Hindlimb muscle (tissue), 1 donor: ENCODE data around the gene ANKRD53. TPM values are rescaled to one million over a fixed set of nuclear protein-coding genes. Genes with fewer than 3 reads are reported as not detected.

Experiments used
- DNase-seq: peaks from one replicate; pipeline ENCODE4 v3.0.0-alpha.2; 2013
- polyA plus RNA-seq: library from polyadenylated mRNA; unstranded; fragments of 120-200 nt; gene quantifications from one replicate; pipeline ENCODE4 v1.2.1, GENCODE V29; 2013; ENCODE audit not compliant: insufficient read length

Gene ANKRD53
- polyA plus RNA-seq, 1 donor, result 1.5 TPM

DNA sequence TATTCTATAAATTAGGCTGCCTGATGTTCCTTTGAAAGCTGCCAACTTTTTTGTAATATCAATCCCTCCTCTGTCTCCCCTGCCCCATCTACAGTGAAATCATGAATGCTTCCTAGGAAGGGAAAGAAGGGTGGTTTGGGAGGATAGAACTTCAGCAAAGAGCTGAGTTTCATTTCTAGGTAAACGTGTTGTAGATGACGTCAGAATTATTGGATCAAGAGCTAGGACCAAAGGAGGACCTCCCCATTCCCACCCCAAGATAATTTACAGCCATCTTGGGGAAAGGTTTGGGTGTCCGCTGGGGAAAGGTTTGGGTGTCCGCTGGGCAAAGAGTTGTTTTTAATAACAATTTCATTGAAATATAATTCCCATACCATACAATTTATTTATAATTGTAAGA is 11.2 kb upstream of the ANKRD53 start:
- DNase-seq, result no peak

DNA sequence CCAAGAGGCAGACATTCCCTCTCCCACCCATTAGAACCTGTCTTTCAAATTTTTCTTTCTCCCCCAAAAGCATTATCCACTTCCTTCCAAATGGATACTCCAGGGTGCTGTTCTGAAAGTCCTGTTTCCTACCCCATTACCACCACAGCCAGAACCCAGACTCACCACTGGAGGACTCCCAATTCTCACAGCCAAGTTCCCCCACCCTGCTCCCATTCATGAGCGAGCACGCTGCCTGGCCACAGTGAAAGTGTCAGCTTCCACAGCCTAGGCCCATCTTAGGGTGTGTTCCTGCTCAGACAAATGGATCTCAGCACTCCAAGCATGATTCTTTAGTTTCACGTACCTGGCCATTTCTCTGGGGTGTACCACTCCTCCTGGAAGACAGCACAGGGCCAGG is 3.8 kb upstream of the ANKRD53 start:
- no peak for DNase-seq

DNA sequence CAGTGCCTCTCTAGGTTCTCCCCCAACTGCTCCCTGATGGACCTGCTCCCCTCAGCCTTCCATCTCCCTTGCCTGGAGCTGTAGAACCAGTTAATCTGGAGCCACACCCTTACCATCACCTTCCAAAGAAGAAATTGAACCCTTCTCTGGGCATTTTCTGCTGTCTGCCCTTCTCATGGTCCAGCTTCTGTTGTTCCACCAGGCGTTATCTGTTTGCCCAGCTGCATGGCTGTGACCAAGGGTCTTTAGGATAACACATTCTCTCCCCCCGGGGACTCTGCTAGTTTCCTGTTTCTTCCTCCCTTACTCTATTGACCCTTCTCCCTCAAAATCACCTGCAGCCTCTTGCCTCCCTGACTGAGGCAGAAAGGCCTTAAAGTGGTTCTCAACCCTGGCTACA is 3.2 kb upstream of the ANKRD53 start:
- no peak for DNase-seq

DNA sequence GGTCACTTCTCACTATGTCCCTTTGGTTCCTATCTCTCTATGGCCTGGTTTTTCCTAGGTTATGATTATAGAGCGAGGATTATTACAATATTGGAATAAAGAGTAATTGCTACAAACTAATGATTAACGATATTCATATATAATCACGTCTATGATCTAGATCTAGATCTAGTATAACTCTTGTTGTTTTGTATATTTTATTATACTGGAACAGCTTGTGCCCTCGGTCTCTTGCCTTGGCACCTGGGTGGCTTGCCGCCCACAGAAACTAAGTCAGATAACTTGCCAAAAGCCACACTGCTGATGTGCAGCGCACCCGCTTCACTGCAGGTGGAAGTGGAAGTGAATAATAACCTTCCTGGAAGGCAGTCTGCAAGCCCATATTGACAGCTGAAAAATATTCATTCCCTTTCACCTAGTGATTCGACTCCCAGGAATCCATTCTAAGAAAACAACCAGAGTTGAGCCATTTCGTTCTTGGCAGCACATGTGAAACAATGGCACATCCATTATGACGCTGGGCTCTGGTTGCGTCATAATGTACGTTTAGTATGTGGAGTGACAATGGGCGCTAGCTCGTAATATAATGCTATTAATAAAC is 725 bp upstream of the ANKRD53 start:
- no peak for DNase-seq

DNA sequence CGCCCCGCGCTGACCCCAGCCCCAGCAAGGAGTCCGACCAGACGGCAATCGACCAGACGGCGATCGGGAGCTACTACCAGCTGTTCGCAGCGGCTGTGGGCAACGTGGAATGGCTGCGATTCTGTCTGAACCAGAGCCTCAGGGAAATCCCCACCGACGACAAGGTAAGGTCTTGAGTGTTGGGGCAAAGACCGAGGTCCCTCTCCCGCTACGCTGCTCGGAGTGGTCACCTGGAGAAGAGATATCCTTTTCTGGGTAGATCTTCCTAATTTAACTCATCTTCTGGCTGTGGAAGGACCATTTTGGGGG is 704 bp downstream of the ANKRD53 start:
- no peak for DNase-seq

DNA sequence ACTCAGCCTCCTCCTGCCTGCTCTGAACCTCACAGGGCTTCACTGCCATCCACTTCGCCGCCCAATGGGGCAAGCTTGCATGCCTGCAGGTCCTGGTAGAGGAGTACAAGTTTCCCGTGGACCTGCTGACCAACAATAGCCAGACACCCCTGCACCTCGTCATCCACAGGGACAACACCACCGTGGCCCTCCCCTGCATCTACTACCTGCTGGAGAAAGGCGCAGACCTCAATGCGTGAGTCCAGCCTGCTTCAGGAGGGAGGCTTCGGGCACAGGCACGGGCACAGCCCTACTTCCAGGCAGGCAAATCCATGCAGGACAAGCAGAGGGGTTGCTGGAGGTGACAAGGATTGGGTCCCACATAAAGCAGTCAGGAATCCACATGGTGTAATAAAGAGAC is 1.2 kb downstream of the ANKRD53 start:
- DNase-seq, result no peak

DNA sequence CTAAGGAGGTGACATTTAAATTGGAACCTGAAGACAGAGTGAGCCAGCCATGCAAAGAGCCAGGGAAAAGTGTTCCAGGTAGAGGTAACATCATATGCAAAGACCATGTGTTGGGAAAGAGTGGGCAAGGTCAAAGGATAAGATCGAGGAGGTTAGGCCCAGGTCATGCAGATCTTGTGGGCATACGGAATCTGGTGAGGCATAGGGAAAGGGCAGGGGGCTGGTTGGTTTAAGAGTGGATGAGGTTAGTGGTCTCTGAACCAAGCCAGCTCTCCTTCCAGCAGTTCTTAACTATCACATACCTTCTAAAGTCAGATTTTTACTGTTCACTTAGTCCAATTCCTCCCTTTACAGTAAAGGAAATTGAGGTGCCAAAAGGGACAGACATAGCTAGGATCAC is 3.0 kb downstream of the ANKRD53 start:
- DNase-seq, result no peak

DNA sequence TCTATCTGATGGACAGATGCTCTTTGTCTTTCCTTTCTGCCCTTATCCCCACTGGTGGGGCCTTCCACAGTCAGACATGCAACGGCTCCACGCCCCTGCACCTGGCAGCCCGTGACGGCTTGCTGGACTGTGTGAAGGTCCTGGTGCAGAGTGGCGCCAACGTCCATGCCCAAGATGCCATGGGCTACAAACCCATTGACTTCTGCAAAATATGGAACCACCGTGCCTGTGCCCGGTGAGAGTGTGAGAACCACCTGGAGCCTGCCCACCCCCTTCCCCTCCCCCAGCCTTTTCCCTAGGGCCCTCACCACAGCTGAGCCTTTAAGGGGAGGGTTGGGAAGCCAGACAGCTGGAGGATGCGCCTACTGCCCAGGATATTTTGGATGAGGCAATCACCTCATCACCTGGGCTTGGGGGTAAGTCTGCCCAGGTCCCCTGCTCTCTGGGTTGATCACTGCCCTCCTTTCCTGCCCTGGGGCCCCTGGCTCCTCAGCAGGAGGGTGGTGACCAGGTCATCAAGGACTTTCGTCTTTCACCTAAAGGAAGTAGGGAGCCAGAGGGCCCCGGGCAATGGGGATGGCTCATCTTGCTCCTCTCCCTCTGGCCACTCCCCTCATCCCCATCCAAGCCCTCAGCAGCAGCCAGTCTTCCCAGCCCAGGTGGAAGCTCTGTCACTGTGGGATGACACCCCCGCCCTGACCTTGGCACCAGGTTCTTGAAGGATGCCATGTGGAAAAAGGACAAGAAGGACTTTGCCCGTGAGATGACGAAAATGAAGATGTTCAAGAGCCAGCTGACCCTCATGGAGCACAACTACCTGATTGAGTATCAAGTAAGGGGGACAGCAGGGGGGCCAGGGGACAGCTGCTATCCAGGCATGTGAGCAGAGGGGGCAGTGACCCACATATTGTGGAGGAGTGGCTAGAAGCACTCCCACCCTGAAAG is 3.7 kb downstream of the ANKRD53 start:
- no peak for DNase-seq

DNA sequence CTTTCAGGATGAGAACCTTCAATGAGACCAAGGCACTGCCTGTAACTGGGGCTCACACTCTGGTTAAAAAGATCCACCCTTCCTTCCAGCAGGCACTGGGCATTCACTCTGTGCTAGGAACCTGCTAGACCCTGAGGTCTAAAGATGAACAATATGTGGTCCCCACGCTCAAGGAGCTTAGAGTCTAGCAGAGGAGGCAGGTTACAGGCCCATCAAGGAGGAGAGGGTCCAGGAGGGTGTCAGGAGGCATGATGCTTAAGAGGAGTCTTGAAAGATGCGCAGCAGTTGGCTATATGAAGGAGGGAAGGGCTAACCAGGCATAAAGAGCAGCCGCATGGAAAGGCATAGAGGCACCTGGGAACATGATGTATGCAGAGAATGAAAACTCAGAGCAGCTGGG is 4.5 kb downstream of the ANKRD53 start:
- DNase-seq, result no peak

DNA sequence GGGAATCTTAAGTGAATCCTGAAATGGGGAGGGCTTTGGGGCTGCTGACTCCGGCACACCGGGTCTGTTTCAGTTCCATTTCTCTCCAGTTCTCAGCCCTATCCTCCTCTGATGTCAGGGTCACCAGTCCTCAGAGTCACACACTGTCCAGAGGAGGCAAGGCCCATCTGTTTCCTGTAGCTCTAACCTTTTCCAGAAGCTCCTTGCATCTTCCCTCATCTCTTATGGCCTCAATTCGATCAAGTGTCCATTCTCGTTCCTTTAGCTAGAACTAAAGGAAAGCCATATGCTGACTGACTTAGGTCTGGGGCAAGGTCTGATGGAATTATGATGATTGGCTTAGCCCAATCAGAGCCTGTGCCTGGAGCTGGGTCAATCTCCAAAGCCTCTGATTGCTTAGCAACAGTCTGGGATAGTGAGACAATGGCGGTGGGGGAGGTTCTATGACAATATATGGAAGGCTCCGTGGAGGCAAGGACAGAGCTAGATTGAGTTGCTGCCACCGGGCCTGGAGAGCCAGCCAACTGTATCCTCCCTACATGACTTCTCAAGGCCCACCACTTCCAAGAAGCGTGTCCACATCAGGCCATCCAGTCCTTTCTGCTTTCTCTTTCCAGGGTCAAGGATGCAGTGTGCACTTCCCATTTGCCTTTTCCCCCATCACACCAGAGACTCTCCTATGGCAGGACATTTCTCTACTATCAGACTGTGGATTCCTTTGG is 5.2 kb downstream of the ANKRD53 start:
- no peak for DNase-seq

DNA sequence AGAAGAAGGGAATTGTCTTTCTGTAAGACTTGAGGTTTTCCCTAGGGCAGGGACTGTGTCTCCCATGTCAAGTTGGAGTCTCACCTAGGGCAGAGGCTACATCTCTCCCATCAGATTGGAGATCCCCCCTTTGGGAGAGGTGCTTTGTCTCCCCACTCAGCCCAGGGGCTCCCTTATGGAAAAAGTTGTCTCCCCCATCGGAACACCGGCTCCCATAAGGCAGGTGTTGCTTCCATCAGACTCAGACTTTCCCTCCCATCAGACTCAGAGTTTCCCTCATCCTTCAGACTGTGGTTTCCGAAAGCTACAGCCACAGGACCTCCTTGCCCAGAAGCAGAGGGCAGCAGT is 5.8 kb downstream of the ANKRD53 start:
- no peak for DNase-seq

DNA sequence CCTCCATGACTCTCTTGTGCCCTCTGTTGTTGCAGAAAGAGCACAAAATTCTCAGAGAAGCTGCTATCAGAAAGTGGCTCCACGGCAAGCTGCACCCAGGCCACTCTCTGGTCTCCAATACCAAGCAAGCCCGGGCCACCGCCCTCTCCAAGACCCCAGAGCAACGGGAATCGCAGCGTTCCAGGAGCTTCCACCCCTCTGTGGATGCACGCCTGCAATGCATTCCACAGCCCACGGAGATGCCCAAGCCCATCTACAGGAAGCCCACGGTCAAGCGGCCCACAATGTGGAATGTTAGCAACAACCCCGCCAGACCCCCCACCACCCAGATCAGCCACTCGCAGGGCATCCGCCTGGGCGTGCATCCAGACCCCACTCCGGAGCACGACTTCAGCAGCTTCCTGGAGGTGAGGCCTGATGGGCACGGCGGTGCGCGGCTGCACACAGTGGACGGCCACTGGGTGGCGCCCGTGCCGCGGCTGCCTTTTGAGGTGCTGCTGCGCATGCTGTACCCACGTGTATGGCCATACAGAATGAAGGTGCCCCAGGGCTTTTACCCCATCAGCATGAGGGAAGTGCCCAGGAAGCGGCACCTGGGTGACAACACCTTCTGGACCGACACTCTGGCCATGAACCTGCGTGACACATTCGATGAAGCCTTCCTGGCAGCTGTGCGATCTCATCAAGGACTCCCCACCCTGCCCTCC is 6.3 kb downstream of the ANKRD53 start:
- DNase-seq, result no peak

DNA sequence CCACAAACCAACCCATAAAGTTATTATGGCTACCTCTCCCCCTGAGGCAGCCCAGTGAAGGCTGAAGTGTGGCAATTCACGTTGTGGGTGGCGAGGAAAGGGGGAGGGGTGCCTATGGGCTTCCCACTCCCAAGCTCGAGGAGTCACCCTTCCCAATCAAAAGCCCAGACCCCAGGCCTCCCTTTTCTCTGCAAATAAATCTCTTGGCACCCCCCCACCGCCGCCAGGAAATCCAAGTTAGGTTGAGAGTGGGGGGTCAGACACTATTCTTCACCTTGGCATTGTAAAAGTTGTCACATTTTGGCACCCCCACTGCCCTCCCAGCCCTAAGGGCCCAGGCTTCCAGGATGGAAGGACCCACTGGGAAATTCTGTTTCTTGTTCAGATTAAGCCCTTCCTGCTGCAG is 6.9 kb downstream of the ANKRD53 start:
- DNase-seq, result no peak

DNA sequence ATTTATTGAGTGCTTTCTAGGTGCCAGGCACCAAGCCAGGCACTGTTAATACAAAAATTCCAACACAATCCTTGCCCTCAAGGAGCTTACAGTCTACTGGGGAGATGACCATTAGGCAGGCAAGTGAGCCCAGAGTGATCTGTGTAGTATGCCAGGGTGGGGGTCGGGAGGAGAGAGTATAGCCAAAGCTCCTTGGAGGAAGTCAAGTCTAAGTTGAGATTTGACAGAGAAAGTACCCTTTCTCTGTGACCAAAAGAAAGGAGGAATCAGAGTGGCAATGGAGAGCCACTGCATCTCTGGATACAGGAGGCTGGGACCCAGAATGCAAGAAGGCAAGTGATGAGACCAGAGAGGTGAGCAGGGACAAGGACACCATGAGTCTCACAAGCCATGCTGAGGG is 7.5 kb downstream of the ANKRD53 start:
- DNase-seq, result no peak

DNA sequence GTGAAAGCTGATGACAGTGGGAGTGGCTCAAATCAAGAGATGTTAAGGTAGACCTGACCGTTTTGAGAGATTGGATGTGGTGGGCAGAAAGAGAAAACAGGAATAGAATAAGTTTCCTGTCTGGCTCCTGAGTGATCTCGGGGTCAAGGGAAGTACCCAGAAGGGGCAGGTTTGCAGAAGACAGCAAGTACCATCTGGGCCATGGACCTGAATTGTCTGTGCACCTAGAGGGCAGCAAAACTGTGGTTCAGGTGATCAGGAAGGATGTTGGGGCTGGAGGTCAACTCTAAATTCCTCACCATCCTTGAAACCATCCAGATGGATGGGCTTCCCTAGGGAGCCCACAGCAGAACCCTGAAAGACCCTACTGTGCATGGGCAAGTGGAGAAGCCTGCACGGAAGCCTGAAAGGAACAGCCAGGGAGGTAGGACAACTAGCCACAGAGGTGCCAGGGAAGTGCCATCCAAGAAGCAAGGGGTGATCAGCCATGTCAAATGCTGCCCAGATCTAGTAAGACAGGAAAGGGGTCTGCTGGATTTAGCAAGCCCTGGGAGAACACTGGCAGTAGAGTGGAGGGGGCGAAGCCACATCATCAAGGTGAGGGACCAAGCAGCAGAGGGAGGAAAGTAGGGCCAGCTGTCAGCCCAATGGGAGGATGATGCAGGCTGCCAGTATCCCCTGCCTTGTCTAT is 8.2 kb downstream of the ANKRD53 start:
- no peak for DNase-seq

DNA sequence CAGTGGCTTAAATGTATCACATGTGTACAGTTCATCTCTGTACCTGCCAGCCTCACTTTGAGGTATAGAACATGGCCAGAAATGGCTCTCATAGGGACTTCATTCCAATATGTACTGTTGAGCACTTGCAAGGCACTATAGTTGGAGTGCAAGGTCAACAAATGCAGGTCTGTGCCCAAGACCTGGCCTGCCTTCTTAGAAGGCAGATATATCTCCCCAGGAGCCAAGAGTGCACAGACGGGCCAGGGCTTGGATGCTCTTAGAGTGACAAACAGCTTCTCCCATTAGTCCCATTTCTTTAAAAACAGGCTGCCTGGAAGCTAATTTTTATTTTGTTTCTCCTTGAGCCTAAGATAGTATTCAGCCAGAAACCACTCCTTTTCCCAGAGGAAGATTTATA is 9.0 kb downstream of the ANKRD53 start:
- DNase-seq, result no peak

DNA sequence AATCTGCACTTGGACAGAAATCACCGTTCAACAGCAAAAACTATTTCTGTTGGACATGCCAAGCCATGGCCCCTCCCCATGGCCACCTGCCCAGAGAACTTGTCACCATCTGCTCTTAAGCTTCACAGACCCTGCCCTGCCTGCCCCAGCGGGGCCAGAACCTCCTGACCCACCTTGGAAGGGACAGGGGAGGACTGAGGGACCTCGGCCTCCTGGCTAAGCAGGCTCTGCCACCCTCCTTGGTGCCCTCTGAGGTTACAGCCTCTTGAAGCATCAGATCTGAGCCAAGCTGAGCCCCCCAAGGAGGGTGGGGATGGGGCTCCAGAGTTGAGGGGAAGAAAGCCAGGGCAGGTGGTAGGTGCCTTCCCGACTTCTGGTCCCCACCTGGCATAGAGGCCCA is 9.7 kb downstream of the ANKRD53 start:
- no peak for DNase-seq

DNA sequence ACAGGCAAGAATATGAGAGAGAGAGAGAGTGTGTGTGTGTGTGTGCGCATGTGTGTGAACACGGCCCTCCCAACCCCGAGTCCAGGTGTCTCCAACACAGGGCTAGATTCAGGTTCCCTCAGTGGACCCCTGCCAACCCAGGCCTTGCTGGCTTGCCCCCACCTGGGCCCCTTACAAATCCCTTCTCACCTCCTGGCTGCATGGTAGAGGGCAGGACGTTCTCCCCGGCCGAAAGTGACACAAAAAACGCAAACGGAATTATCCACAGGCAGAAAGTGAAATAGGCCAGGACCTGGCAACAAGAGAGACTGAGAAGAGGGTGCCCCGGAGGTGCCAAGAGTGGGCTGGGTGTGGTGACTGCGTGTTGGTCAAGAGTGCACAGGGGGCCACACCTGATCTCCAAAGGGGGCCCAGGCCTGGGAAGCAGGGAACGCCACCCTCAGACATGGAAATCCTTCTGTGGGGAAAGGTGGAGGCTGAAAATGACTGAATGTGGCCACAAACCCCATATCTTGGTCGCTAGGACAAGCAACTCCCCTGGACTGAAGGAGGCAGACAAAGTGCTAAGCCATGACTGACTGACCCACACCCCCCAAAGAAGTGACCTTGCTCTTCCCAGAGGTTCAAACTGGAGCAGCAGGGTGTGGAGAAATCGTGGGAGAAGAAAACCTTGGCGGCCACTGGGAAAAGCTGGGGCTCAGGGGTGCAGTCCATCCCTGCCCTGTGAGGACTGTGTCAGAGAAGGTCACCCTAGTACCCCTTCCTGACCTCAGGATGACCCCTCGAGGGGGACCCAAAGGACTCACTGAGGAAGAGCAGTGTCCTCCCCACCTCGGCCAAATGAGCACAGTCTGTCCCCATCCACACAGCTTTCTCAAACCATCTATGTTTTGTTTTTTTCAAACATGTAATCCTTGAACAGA is 10.6 kb downstream of the ANKRD53 start:
- no peak for DNase-seq

DNA sequence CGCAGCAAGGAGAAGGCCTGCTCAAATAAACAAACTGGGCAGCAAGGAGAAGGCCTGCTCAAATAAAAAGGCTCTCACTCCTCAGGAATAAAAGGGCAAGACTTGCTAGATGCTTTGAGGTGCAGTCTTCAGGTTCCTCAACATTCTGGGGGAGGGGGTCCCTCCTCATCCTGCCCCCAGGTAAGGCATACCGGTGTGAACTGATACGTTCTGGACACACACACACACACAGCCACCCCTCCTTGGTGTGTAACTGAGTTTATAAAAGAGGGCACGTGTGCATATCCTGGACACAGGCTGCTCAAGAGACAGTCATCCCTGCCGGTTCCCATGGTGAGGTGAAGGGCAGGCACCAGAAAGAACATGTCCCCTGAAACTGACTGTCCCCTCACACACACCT is 11.8 kb downstream of the ANKRD53 start:
- no peak for DNase-seq

DNA sequence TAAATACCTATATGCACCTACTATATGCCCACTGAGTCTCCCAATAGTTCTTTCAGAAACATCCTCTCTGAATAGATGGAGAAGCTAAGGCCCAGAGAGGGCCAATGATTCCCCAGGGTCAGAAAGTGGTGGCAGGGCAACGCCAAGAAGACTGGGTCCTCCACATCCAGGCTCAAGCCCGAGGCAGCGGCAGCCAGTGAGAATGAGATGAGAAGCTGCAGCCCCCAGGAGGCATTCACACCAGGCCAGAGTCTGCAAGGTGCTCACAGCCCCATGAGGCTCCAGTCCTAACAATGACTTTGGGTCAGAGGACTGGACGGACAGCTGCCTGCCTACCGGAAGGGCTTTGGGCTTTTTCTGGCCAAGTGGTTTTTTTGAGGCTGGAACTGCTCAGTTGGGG is 12.7 kb downstream of the ANKRD53 start:
- no peak for DNase-seq

DNA sequence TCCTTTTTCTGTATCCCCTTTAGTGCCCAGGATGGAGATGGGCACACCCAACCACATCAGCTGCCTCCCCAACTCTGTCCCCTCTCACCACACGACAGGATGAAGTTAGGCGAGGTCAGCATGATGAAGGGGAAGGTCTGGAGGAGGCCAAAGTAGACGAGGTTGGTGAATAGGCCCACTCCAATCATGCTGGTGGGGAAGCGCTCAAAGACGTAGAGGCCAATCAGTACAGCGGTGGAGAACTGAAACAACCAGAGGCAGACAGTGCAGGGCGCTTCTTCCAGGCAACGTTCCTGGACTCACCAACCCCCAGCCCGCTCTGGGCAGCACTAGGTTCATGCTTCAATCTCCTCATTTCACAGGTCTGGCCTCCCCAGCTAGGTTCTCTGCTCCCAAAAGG is 13.3 kb downstream of the ANKRD53 start:
- no peak for DNase-seq
